ENCODE results near the gene DHRS3. TPM values are rescaled to one million over a fixed set of nuclear protein-coding genes. Genes with fewer than 3 reads are reported as not detected.

The DHRS3 gene
- total RNA-seq, 4 donors from 2014 or later, result 73.3 to 86.9 (median 80.2) TPM

- peak in 1 of 2 donors; percentile 84 for DNase-seq (ENCODE audit: low spot score in 2 of 2)
- TF ChIP-seq CTCF (IDR thresholded peaks at IDR 0.05), result no peak
- peak in 1 of 3 donors; percentile 56 for TF ChIP-seq POLR2AphosphoS5 (IDR thresholded peaks at IDR 0.05)
- peak in 1 of 2 donors; percentile 43 for TF ChIP-seq POLR2A (IDR thresholded peaks at IDR 0.05)
- H3K4me1 ChIP-seq, result peaks cover 69% of the 10 kb centered on the region
These were observed 1.2 kb upstream of the DHRS3 start for GRCh38 chr1:12618965-12619791.

GRCh38 chr1:12618661-12618964 is 603 bp upstream of the DHRS3 start:
- peak overlapping the region; percentile 87 for H3K4me3 ChIP-seq
- no peak for DNase-seq (ENCODE audit: low spot score in 2 of 2)
- H3K4me1 ChIP-seq, result peaks cover 75% of the 10 kb centered on the region
- TF ChIP-seq CTCF (IDR thresholded peaks at IDR 0.05), result no peak
- no peak for TF ChIP-seq EP300 (IDR thresholded peaks at IDR 0.05)
- TF ChIP-seq POLR2AphosphoS5 (IDR thresholded peaks at IDR 0.05), result no peak
- TF ChIP-seq POLR2A (IDR thresholded peaks at IDR 0.05), result no peak
- no peaks in the 10 kb centered on the region for H3K36me3 ChIP-seq
- WGBS, result 27% methylated on average over 6 of the region's 6 CpGs
- no peaks in the 10 kb centered on the region for H3K9me3 ChIP-seq
- peak overlapping the region; percentile 94 for H3K27ac ChIP-seq
- H3K27me3 ChIP-seq, result no peaks in the 10 kb centered on the region

More at GRCh38 chr1:12618965-12619791, 1.2 kb upstream of the DHRS3 start:
- H3K27ac ChIP-seq, result peak overlapping the region; percentile 94
- no peaks in the 10 kb centered on the region for H3K9me3 ChIP-seq
- H3K27me3 ChIP-seq, result no peaks in the 10 kb centered on the region
- 10% methylated on average over 26 of the region's 30 CpGs for WGBS
- peak overlapping the region; percentile 87 for H3K4me3 ChIP-seq
- H3K36me3 ChIP-seq, result no peaks in the 10 kb centered on the region

- Histone ChIP-seq H3K27me3 (no peaks in the 10 kb centered on the region), H3K9me3 (no peaks in the 10 kb centered on the region), H3K27ac (peak overlapping the region; percentile 94), H3K4me3 (peak overlapping the region; percentile 87), H3K4me1 (peaks cover 76% of the 10 kb centered on the region), H3K36me3 (peaks cover 5% of the 10 kb centered on the region)
- DNase-seq (ENCODE audit: low spot score in 2 of 2), result no peak
- TF ChIP-seq EP300 (IDR thresholded peaks at IDR 0.05) (no peak), POLR2A (IDR thresholded peaks at IDR 0.05) (no peak), POLR2AphosphoS5 (IDR thresholded peaks at IDR 0.05) (no peak), CTCF (IDR thresholded peaks at IDR 0.05) (no peak)
- 0% methylated on average over 13 of the region's 13 CpGs for WGBS
These were observed 504 bp downstream of the DHRS3 start for GRCh38 chr1:12617511-12617900.

GRCh38 chr1:12616709-12617373 is 1.2 kb downstream of the DHRS3 start:
- Histone ChIP-seq H3K27ac (peak overlapping the region; percentile 94), H3K27me3 (no peaks in the 10 kb centered on the region), H3K36me3 (peaks cover 9% of the 10 kb centered on the region), H3K4me3 (peak overlapping the region; percentile 87), H3K9me3 (no peaks in the 10 kb centered on the region), H3K4me1 (peaks cover 73% of the 10 kb centered on the region)
- WGBS, result 2% methylated on average over 46 of the region's 53 CpGs
- TF ChIP-seq POLR2A (IDR thresholded peaks at IDR 0.05) (peak in 1 of 2 donors; percentile 9), POLR2AphosphoS5 (IDR thresholded peaks at IDR 0.05) (no peak), EP300 (IDR thresholded peaks at IDR 0.05) (no peak), CTCF (IDR thresholded peaks at IDR 0.05) (no peak)
- no peak for DNase-seq (ENCODE audit: low spot score in 2 of 2)

Data from suprapubic skin (tissue), 4 donors.